ENCODE measurements around the gene ANKS3.
"Not testable (repeated sequence)": the region's sequence is repeated elsewhere in the genome, so short reads cannot be mapped to it uniquely, and the experiment has no call there.

Gene ANKS3

DNA sequence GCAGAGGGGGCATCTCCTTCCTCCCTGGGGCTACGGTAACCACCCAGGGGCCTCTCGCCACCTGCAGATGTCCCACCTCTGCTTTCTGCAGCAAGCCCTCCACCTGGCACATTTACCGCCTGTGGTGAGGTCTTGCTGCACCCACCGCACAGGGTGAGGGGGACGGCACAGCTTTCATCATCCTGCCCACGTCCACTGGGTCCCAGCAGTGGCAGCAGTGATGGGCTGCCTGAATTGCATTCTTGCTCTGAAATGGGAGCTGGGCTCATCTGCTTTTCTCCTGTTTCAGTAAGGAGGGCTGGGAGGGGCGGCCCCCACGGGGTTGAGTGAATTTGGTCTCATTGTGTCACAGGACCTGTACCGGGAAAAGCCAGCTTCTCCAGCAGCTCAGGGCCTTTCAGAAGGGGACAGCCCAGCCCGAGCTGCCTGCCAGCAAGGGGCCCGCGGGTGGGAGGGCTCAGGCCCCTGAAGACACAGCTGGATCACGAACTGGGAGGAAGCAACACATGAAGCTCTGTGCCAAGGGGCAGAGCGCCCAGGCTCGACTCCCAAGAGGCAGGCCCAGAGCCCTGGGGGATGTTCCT lies 13.0 kb upstream of the ANKS3 start:
- H3K4me3 ChIP-seq (ENCODE audit: low read depth, low read length): no peak overlapping the region
- H3K9me3 ChIP-seq (ENCODE audit: severe bottlenecking): no peaks in the 10 kb centered on the region
- H3K36me3 ChIP-seq: peaks cover 19% of the 10 kb centered on the region
- TF ChIP-seq, protein P1, sequence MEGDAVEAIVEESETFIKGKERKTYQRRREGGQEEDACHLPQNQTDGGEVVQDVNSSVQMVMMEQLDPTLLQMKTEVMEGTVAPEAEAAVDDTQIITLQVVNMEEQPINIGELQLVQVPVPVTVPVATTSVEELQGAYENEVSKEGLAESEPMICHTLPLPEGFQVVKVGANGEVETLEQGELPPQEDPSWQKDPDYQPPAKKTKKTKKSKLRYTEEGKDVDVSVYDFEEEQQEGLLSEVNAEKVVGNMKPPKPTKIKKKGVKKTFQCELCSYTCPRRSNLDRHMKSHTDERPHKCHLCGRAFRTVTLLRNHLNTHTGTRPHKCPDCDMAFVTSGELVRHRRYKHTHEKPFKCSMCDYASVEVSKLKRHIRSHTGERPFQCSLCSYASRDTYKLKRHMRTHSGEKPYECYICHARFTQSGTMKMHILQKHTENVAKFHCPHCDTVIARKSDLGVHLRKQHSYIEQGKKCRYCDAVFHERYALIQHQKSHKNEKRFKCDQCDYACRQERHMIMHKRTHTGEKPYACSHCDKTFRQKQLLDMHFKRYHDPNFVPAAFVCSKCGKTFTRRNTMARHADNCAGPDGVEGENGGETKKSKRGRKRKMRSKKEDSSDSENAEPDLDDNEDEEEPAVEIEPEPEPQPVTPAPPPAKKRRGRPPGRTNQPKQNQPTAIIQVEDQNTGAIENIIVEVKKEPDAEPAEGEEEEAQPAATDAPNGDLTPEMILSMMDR (IDR thresholded peaks at IDR 0.05; ENCODE audit: low read depth, low read length): no peak
- DNase-seq: no peak
- peak overlapping the region; percentile 51 for H3K27ac ChIP-seq
- H3K27me3 ChIP-seq (ENCODE audit: insufficient read depth, low read depth, severe bottlenecking): no peaks in the 10 kb centered on the region

DNA sequence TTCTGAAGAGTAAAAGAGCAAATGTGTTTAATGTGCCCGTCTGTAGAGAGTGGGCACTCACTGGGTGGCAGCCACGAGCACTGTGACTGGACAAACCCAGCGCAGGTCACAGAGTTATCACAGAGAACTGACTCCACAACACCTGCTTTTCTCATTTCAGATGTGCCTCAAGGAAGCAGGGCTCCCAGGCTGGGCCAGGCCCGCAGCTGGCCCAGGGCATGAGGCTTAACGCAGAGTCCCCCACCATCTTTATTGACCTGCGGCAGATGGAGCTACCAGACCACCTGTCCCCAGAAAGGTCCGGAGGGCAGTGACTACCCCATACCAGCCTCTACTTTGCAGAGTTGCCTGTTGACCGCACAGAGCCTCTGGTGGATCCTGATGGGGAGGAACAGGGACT lies 12.1 kb upstream of the ANKS3 start:
- peak overlapping the region; percentile 51 for H3K27ac ChIP-seq
- H3K27me3 ChIP-seq (ENCODE audit: insufficient read depth, low read depth, severe bottlenecking): no peaks in the 10 kb centered on the region
- peaks cover 13% of the 10 kb centered on the region for H3K36me3 ChIP-seq
- no peak overlapping the region for H3K4me3 ChIP-seq (ENCODE audit: low read depth, low read length)
- peak; percentile 44 for DNase-seq
- H3K9me3 ChIP-seq (ENCODE audit: severe bottlenecking): no peaks in the 10 kb centered on the region
- TF ChIP-seq, protein P1 (IDR thresholded peaks at IDR 0.05; ENCODE audit: low read depth, low read length): 0 out of 2 replicates have a peak, but pooled peaks have one; percentile 3

DNA sequence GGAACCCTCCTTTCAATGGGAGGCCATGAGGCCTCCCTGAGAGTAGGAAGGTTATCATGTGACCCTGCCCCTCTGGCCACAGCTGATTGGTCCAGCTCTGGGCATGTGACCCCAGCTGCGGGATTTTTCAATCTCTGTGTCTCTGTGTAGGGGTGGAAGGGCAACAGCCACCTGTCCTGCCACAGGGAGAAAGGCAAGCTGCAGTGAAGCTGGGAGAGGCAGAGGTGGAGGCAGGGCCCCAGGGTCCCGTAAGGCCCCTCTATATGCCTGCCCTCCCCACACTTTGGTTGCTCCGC lies 11.2 kb upstream of the ANKS3 start:
- no peaks in the 10 kb centered on the region for H3K27me3 ChIP-seq (ENCODE audit: insufficient read depth, low read depth, severe bottlenecking)
- H3K27ac ChIP-seq: peak overlapping the region; percentile 39; the same call in 1 of the 2 replicates
- H3K4me3 ChIP-seq (ENCODE audit: low read depth, low read length): no peak overlapping the region
- H3K9me3 ChIP-seq (ENCODE audit: severe bottlenecking): no peaks in the 10 kb centered on the region
- TF ChIP-seq, protein P1 (IDR thresholded peaks at IDR 0.05; ENCODE audit: low read depth, low read length): no peak
- peaks cover 8% of the 10 kb centered on the region for H3K36me3 ChIP-seq
- DNase-seq: no peak

DNA sequence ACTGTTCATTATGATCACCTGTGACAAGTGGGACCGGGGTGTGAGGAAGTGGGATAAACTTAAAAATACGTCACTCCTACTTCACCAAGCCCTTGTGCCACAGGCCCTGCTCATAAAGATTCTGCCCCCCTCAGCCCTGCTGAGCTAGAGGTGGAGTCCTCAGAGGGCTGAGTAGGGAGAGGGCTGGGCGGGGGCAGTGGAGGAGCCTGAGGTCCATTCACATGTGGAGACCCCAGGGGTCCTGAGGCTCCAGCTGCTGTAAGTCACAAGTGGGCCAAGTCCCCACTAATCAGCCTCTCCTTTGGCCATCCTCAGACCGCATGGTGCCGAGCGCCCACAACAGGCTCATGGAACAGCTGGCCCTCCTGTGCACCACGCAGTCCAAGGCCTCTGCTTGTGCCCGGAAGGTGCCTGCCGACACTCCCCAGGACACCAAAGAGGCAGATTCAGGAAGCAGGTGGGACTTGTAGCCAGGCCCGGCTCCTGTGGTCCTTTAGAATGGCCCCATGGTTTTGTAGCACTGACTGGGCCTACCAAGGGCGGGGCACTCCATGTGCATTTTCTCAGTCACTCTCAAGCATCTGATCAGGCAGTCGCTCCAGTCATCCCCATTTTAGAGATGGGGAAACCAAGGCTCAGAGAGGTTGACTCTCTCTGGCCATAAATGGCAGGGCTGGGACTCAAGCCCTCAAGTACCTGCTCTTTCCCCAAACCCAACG lies 10.6 kb upstream of the ANKS3 start:
- TF ChIP-seq, protein P1 (IDR thresholded peaks at IDR 0.05; ENCODE audit: low read depth, low read length): no peak
- Histone ChIP-seq H3K27me3 (ENCODE audit: insufficient read depth, low read depth, severe bottlenecking) (no peaks in the 10 kb centered on the region), H3K4me3 (ENCODE audit: low read depth, low read length) (no peak overlapping the region), H3K9me3 (ENCODE audit: severe bottlenecking) (no peaks in the 10 kb centered on the region), H3K27ac (no peak overlapping the region), H3K36me3 (peaks cover 5% of the 10 kb centered on the region)
- DNase-seq: no peak

- Histone ChIP-seq H3K36me3 (no peaks in the 10 kb centered on the region), H3K9me3 (ENCODE audit: severe bottlenecking) (no peaks in the 10 kb centered on the region), H3K27ac (no peak overlapping the region), H3K4me3 (ENCODE audit: low read depth, low read length) (no peak overlapping the region), H3K27me3 (ENCODE audit: insufficient read depth, low read depth, severe bottlenecking) (no peaks in the 10 kb centered on the region)
- TF ChIP-seq, protein P1 (IDR thresholded peaks at IDR 0.05; ENCODE audit: low read depth, low read length): no peak
- no peak for DNase-seq
These were observed 9.3 kb upstream of the ANKS3 start for GRCh38 chr16:4743226-4743878.

GRCh38 chr16:4738370-4738769 lies 4.3 kb upstream of the ANKS3 start:
- H3K27ac ChIP-seq; H3K4me3 ChIP-seq (ENCODE audit: low read depth, low read length); H3K36me3 ChIP-seq; H3K9me3 ChIP-seq (ENCODE audit: severe bottlenecking); H3K27me3 ChIP-seq (ENCODE audit: insufficient read depth, low read depth, severe bottlenecking); DNase-seq: not testable (repeated sequence)

Data from WERI-Rb-1 (cell line).